ENCODE data around the gene MLF1.

The MLF1 gene

DNA sequence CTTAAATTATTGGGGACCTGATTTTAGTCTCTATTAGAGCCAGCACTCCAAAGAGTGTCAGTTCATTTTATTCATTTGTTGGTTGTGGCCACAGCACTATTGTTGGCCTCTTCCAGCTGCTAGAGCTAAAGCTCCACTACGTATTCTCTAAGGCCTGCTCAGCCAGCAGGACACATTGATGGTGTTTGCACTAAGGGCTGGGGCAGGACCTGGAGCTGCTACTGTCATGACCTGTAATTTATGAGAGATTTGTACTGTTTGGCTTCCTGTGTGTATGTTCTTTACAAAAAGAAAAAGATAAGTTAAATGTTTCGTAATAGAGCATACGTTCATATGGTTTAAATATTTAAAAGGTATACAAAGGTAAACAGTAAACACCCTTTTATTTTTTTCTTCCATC lies 81.5 kb downstream of the MLF1 start:
- TF ChIP-seq, protein P1, sequence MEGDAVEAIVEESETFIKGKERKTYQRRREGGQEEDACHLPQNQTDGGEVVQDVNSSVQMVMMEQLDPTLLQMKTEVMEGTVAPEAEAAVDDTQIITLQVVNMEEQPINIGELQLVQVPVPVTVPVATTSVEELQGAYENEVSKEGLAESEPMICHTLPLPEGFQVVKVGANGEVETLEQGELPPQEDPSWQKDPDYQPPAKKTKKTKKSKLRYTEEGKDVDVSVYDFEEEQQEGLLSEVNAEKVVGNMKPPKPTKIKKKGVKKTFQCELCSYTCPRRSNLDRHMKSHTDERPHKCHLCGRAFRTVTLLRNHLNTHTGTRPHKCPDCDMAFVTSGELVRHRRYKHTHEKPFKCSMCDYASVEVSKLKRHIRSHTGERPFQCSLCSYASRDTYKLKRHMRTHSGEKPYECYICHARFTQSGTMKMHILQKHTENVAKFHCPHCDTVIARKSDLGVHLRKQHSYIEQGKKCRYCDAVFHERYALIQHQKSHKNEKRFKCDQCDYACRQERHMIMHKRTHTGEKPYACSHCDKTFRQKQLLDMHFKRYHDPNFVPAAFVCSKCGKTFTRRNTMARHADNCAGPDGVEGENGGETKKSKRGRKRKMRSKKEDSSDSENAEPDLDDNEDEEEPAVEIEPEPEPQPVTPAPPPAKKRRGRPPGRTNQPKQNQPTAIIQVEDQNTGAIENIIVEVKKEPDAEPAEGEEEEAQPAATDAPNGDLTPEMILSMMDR (IDR thresholded peaks at IDR 0.05; ENCODE audit: low read length, missing control alignments): no peak
- H3K4me3 ChIP-seq (replicated peaks; ENCODE audit: low read depth, low read length): no peak overlapping the region
- no peak for DNase-seq (ENCODE audit: low read depth)

Measured in fibroblast of pulmonary artery (primary cell).